ENCODE measurements around the gene C1QTNF9. TPM values are rescaled to one million over a fixed set of nuclear protein-coding genes. Genes with fewer than 3 reads are reported as not detected.

Gene C1QTNF9
- total RNA-seq, 1 experiment from 2014 or later, result not detected

Other genes with a start within 250 kb of the C1QTNF9 start
- gene SPATA13, start 148.9 kb upstream of the C1QTNF9 start, total RNA-seq (2021; ENCODE audit: unreplicated experiment), result 7.9 TPM
- 44.0 TPM for gene PARP4, start 203.2 kb downstream of the C1QTNF9 start, total RNA-seq (2021; ENCODE audit: unreplicated experiment)

Measured in Panc1 (cell line).